NCI-H2029 (cell line): ENCODE results near the gene CPSF7.
A peak's percentile ranks its signal among the peaks of the same experiment; 100 is the strongest.
"Not testable (repeated sequence)": the region's sequence is repeated elsewhere in the genome, so short reads cannot be mapped to it uniquely, and the experiment has no call there.

Experiments
- DNase-seq: peaks from one replicate; lab custom pipeline; 2025; lab: John Stamatoyannopoulos, UW

Gene CPSF7

DNA sequence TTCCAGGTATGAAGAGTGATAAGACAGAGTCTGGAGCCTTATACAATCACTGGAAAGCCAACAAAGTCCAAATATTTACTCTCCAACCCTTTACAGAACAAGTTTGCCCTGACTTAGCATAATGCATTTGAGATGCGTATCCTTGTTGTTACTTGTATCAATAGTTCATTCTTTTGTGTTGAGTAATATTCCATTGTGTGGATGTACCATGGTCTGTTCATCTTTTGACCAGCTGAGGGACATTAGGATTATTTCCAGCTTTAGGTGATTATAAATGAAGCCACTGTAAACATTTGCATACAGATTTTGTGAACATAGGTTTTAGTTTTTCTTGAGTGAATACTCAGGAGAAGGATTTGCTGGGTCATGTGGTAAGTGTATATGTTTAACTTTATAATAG, 9.8 kb upstream of the CPSF7 start:
- DNase-seq = no peak

DNA sequence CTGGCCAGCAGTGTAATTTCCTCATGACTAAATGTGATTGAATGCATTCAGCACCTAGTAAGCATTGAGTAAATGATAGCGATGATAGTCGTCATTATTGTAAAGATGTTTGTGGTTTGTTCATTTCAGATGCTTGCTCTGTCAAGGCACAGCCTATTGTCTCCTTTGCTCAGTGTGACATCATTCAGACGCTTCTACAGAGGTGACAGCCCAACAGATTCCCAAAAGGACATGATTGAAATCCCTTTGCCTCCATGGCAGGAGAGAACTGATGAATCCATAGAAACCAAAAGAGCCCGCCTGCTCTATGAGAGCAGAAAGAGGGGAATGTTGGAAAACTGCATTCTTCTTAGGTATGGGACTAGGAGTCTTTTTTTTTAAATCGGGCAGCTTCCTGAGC, 7.7 kb upstream of the CPSF7 start:
- DNase-seq = no peak

DNA sequence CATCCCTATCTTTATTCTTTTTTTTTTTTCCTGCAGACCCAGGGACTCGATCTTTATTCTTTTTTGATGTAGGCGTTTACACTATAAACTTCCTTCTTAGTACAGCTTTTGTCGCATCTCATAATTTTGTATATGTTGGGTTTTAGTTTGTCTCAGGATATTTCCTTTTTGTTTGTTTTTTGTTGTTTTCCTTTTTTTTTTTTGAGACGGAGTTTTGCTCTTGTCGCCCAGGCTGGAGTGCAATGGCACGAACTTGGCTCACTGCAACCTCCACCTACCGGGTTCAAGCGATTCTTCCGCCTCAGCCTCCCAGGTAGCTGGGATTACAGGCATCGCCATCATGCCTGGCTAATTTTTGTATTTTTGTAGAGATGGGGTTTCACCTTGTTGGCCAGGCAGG, 1.1 kb upstream of the CPSF7 start:
- DNase-seq = not testable (repeated sequence)

DNA sequence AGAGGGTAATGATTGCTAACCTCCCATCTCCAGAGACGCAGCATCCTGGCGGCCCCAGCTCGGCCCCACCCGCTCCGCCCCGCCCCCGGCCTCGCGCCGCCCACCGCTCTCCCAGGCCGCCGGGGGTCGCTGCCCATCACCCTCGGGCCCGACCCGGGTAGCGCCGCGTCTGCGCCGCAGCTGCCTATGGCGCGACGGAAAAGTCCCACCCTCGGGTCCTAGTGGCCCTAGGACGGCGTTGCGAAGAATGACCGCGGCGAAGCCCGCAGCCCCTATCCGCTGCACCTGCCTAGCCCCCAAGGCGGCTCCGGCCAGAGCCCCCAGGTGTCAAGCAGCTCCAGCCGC, 457 bp downstream of the CPSF7 start:
- peak; percentile 42 for DNase-seq

DNA sequence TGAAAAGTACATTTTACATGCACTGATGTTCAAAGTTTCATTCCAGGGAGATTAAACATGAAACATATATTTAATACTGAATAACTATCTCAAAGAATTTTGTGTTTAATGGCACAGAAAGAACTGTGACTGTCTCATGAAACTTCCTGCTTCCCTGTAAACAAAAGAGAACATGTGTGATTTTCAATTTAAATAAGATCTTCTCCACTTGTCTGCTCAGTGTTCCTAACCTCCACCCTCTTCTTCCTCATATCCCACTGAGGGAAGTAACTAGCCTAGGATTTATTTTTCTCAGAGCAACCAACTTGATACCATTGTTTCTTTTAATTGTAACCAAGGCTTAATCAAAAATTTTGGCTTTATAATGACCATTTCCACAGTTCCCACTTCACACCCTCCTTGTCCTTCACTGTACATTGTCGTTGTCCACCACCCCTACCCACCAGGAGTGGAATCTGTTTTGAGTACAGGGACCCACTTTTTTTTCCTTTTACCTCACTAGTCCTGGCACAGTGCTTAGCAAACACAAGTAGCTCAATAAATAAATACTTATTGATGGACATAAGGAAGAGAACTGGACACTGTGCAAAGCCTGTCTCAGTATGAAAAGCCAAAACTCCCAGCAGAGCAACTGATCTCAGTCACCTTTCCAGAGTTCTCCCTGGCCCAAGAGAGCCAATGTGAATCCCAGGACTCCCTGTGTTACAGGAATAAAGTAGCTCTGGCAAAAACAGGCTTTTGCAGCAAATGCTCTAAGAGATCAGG, 4.2 kb downstream of the CPSF7 start:
- no peak for DNase-seq

DNA sequence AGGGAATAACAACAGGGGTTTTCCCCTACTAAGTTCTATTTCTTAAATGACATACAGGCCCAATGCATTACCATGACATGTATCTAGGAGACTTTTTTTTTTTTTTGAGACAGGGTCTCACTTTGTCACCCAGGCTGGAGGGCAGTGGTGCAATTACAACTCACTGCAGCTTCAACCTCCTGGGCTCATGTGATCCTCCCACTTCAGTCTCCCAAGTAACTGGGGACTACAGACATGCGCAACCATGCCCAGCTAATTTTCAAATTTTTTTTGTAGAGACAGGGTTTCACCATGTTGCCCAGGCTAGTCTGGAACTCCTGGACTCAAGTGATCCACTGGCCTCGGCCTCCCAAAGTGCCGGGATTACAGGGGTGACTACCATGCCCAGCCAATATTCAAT, 7.5 kb downstream of the CPSF7 start:
- DNase-seq = no peak

DNA sequence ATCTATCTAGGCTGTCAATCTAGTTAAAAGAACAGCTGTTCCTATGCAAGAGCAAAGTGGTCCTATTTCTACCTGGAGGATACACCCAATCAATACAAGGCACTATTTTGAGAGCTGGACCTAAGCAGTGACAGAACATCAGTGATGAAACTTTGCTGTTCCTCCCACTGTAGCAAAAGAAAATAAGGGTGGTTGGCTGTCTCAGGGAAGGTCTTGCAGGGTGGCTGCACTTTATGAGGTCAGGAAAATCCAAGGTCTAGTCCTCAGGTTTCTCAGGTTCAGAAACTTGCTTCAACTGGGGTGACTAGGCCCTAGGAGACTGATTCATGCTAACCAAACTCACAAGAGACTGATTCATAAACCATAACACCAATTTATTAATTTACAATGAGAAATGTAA, 11.6 kb downstream of the CPSF7 start:
- DNase-seq = no peak

DNA sequence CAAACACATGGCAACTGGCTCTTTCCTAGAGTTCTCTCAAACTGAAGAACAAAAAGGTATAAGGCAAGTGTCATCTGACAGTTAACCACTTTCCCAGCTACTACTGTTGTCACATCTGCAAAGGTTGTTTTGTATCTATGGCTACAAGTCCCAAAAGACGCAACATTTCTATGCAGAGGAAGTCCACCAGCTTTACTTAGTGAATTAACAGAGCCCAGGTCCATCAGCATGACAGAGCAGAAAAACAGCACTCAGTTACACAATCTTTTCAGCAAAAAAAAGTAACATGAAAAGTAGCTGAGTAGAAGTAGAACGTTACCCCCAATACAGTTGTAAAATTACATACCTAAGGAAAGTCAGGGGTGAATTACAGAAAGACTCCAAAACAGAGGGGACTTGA, 12.1 kb downstream of the CPSF7 start:
- no peak for DNase-seq

DNA sequence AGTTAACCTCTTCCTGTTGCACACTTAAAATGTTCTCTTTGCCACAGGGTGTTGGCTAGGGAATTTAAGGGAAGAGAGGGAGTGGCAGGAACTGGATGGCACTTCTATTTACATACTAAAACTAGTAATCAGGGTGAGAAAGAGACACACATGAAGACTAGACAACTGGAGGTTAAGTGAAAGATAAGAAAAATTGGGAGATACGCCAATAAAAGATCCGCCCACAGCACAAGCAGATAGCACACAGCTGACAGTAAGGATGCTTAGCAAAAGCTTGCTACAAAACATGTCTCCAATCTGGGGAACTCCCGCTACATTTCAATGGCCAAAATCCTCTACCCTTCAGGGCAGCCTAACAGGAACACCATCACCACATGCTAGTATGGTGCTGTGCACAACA, 12.8 kb downstream of the CPSF7 start:
- no peak for DNase-seq

DNA sequence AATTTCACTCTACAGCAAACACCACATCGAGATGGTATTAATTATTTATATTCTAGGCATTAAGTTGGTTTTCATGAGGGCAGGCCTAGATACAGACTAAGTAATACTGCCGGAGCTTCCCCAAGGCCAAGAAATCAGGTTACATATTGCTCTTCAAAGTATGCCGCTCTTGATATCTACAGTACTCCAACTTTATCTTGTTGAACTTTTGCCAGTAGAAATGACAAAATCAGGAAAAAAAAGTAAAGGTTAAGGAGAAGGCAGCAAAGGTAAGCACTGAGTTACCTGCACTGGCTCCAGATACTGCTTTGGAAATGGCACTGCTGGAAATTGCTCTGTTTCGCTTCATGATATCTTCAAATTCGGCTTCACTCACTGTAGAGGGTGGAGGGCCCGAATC, 14.4 kb downstream of the CPSF7 start:
- DNase-seq = no peak

DNA sequence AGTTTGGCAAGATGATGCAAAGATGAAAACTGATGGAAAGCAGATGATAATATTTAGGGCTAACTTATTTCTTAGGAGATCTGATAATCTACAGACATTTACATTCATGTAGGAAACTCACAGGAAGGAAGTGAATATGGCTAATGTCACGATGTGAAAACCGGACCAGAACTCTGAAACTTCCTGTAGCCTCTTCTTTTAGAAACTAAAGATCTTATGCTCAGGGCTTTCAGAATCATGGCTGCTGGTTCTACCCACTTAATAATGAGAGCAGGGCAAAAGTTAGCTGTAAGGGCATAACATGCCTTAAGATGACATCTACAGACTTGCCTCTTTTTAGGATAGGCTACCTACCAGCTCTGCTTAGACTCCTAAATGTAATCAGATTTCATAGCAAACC, 15.2 kb downstream of the CPSF7 start:
- DNase-seq = no peak

DNA sequence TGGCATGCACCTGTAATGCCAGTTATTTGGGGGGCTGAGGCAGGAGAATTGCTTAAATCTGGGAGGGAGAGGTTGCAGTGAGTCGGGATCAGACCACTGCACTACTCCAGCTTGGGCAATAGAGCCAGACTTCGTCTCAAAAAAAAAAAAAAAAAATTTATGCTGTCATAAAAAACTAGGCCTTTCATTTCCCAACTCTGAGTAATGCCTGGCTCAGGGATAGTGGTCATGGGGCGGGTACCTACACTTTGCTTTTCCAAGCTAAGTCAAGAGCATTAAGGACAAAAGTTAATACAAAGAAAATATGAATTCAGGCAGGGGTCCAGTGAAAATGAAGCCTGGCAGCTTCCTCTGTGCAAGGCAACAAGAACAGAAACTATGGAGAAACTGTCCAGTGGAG, 16.3 kb downstream of the CPSF7 start:
- DNase-seq = no peak

DNA sequence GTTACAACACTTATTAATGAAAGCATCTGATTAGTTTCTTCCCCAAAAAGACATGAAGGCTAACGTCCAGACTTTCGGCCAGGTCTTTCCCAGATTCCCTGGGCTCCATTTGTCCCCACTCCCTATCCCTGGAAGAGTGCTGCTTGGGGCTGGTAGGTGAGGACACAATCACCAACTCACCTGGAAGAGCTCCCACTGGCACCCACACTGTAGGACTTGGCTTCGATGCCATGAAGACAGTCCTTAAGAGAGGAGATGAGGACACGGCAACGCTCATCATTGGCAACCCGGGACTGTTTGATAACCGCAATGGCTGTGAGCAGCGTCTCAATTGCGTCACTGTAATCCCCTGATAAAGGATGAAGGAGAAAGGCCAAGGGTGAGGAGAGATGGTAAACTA, 18.2 kb downstream of the CPSF7 start:
- no peak for DNase-seq

DNA sequence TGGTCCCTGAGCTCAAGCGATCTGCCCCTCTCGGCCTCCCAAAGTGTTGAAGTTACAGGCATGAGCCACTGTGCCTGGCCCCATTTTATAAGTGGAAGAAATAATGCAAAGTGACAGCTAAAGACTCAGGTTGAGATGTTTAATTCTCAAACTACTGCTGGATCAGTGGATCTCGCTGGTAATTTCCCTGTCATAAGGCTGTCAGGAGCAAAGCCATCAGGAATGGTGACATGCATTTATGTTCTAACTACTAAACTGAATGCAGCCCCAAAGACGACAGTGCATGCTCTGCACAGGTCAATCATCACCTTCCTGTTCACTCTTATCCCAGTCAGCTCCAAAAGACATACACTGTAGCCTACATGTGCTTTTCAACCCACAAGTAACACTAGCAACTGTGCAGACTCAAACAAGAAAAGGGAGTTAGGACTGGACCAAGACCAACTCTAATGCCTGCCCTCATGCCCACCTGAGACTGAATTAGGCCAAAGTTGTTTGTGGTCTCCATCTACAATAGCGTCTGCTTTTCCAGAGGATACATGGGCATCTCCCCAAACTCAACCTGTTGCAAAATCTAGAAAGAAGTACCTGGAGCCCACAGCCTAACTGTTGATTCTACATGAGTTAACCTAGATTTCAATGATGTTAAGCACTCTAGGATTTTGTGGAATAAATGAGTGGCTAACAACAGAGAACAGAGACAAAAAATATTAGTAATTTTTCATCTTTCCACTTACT, 22.6 kb downstream of the CPSF7 start:
- no peak for DNase-seq

DNA sequence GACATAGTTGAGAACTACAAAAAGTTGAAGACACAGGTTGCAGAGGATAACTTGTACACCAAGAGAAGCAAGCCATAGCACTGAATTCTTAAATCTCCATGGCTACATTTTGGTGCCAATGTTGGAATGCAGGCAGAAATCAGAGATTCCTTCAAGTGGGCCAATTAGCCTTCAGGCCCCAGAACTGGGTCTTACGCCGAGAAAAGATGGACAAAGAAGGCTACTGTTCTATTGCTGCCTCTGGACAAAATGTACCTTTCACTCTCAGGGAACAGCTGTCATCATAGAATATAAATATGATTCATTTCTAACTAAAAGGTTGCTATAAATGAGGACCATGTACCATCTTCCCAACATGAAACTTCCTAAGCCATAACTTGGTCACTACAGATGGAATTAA, 23.7 kb downstream of the CPSF7 start:
- no peak for DNase-seq

DNA sequence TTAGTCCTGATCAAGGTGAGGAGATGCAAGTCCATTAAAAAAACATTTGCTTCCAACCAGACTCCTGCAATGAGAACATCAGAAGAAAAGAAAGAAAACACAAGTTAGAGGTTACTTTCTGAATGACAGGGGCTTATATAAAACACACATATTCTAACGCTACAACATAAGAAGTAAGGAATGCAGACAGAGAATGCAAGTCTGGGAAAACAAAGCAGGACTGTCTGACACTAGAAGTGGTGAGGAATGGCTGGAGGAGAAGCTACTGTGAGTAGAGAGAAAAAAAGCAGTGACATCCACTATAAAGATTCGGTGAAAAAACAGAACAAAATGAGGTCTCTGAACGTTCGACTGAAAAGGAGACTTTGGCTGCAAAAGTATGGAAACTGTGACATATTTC, 25.1 kb downstream of the CPSF7 start:
- no peak for DNase-seq

DNA sequence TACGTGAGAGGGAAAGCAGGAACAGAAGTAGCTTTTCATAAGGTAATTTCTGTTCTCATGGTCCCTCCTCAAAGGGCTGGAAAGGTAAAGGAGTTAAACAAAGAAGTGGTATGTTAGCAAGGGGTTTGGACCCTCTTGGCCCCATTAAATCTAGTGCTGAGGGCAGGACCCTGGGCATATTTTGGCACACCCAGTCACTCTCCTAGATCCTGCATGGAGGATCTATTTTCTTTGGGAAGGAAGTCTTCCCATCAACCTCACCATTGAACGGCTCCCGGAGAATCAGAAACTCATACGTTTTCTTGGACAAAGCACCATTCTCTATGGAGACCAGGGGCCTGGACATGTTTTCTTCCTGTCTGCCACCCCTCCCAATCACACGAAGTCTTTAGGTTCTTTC, 25.7 kb downstream of the CPSF7 start:
- no peak for DNase-seq

DNA sequence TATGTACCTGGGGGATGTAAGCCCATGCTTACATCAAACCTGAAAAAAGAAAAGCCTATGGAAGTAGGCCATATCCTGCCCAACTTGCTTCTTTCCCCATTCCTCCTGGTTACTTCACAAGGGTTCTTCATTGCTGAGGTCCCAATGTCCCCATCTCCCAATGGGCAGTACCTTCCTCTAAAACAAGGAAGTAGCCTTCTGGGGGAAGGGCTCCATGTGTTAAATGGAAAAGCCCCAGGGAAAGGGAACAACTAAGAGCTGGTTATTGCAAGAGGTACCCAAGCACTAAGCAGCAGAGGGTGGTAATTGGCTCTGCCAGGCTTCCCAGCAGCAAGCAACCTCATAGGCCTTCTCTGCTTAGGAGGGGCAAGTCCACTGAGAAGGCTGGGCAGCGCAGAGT, 26.1 kb downstream of the CPSF7 start:
- DNase-seq = no peak

DNA sequence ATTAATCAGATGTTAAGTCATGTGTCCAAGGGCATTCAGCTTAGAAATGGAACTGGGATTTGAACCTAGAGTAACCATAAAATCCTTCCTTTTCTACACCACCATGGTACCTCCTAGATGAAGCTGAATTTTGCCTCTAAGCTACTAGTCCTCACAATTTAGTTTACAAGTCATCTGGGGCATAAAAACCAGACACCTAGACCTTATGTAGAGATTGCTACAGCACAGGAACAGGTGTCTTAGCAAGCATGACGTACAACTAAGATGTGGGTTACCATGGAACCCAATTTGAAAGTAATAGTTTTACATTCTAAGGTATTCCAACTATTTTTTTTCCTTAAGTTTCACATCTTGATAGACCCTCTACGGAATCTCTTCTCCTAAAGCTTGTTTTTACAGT, 28.2 kb downstream of the CPSF7 start:
- DNase-seq = no peak

DNA sequence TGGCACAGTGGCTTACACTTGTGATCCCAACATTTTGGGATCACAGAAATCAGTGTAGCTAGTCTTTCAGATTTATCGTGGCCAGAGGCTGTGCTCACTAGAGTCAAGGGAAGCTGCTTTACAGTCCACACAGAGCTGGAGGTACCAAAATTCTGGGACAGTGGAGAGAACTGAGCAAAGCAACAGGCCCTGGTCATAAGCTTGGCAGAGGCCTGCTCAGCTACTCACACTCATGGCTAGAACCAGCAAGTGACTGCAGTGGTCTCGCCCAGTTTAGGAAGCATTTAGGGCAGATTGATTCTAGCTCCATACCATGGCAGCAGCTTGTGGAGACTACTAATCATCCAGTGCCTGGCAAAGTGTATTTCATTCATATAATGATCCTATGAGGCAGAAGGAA, 28.6 kb downstream of the CPSF7 start:
- no peak for DNase-seq

DNA sequence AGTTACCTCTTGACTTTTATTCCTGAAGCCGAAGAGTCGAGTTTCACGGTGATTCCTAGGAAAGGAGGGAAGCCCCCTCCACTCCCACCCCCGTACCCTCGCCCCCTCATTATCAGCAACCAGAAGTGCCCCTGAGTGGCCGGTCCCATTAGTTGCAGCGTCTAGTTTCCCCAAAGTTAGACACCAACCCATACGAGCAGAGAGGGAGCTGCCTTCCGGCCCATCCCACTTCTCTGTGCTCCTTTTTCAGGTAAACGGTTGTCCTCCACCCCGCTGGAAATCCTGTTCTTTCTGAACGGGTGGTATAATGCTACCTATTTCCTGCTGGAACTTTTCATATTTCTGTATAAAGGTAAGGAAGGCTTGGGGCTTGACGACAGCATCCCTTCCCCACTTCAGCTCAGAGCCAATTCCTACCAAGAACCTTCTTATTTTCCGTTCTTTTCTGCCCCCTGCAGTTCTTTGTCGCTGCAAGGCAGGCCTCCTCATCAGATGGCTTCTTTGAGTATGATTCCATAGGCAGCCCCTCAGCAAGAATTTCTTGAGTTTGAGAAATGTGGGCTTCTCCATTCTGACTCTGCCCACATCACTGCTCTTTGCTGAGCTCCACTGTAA, 36.7 kb downstream of the CPSF7 start:
- no peak for DNase-seq

DNA sequence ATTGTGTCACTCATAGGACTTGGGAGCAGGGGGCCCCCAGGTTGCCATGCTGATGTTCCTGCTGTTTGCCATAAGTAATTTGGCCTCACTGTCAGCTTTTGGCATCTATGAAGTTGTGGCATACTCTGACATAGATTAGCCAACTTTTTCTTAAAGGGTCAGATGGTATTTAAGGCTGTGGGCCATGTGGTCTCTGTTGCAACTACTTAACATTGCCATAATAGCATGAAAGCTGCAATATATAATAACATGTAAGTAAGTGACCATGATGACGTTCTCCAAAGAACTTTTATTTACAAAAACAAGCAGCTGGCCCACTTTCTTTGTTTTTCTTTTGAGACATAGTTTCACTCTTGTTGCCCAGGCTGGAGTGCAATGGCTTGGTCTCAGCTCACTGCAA, 39.6 kb downstream of the CPSF7 start:
- DNase-seq = no peak
